Activated naive CD4-positive, alpha-beta T cell treated with anti-CD3 and anti-CD28 coated beads, Interleukin-2, amount 10 ng/mL, durations not matched to agents 7 days and 5 days (primary cell): ENCODE measurements around the gene AP3S2.

Experiments
- CTCF ChIA-PET: fragments of 350-600 bp; sonication (Branson Sonifier 250); formaldehyde crosslinking; loops from one replicate; lab custom pipeline; 2021; ENCODE audit warnings: antibody characterized with exemption; lab: Charles Lee
- DNase-seq: peaks from one replicate; pipeline ENCODE4 v3.0.0-alpha.2; 2020
- H3K27ac Mint-ChIP-seq: one replicate; pipeline ENCODE4 v1.8.0; 2021; ENCODE audit warnings: mild to moderate bottlenecking, moderate library complexity, mixed read lengths
- H3K27me3 Mint-ChIP-seq: one replicate; pipeline ENCODE4 v1.8.0; 2021; ENCODE audit warnings: mild to moderate bottlenecking, mixed read lengths
- H3K36me3 Mint-ChIP-seq: one replicate; pipeline ENCODE4 v1.8.0; 2021; ENCODE audit warnings: mixed read lengths
- H3K4me1 Mint-ChIP-seq: one replicate; pipeline ENCODE4 v1.8.0; 2021; ENCODE audit warnings: mixed read lengths
- H3K4me3 Mint-ChIP-seq: one replicate; pipeline ENCODE4 v1.8.0; 2021; ENCODE audit warnings: mild to moderate bottlenecking, moderate library complexity, mixed read lengths
- H3K9me3 Mint-ChIP-seq: one replicate; pipeline ENCODE4 v1.8.0; 2021; ENCODE audit warnings: mixed read lengths

AP3S2 gene

DNA sequence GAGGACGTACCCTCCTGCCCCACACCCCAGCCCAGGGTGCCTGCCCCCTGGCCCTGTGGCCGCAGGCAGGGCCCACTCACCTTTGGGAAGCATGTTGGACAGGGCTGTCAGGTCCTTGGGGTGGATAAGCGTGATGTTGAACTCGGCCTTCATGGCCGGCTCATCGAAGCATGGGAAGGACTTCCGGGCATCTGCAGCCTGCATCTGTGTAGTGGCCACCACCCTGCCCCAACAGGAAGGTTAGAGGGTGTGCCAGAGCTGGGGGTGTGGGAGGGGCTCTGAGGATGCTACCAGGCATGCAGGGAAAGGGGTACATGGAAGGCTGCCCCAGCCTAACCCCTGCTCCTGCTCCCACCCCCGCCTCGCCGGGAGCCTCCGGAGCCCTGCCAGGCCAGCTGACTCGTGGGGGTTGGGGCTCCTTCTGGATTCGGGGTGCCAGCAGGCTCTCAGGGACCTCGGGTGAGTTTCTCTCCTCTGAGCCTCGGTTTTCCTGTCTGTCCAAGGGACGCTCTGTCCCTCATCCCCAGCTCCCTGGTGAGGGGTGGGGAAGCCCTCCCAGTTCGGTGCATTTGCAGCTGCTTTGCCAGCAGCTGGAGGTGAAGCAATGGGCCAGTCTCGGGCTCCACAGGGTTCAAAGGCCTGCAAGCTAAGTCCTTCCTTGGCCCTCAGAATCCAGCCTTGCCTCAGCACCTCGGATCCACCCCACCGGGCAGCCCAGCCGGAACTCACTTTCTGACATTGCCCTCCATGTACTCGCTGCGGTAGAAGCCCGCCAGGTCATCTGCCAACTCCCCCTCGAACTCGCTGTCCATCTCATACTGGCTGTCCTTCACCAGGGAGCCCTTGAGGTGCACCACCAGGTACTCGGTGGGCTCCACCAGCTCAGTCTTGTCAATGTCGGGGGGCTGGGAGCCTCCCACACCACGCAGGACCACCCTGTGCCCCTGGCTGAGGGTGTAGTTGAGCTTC is 88.3 kb downstream of the AP3S2 start:
- H3K4me1 Mint-ChIP-seq = no peaks in the 10 kb centered on the region
- no peak overlapping the region for H3K4me3 Mint-ChIP-seq
- no peak overlapping the region for H3K27ac Mint-ChIP-seq
- H3K36me3 Mint-ChIP-seq = no peaks in the 10 kb centered on the region
- DNase-seq = peak; percentile 14
- no peaks in the 10 kb centered on the region for H3K9me3 Mint-ChIP-seq
- peaks cover 5% of the 10 kb centered on the region for H3K27me3 Mint-ChIP-seq
- CTCF ChIA-PET = no interaction called here

DNA sequence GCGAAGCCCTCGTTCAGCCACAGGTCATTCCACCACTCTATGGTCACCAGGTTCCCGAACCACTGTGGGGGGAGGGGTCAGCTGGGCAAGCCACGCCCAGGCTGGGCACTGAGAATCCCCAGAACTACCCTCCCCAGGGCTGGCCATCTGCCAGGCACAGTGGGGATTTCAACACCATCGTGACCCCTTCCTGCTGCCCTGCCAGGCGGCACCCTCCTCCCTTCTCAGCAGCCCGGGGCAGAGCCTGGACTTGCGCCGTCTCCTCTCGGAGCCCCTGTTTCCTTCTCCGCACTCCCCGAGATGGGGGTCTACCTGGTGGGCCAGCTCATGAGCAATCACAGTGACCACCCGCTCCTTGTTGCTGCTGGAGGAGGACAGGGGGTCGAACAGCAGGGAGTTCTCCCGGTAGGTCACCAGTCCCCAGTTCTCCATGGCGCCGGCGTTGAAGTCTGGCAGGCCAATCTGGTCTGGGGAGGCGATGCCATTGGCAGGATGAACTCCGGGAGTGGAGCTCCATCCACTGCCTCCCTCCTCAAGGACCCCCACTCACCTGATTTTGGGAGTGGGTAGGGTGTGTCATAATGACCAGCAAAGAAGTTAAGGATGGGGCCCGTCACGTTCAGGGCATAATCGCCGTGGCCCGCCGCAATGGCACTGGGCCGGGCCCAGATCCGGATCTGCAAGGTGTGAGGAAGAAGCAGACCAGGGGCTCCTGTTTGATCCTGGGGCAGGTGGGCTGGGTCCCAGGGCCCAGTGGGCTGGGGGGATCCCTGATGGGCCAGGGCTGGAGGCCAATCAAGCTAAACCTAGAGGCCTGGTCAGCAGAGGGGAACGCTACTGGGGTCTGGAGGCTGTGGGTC is 89.6 kb downstream of the AP3S2 start:
- Mint-ChIP-seq H3K27me3 (peaks cover 5% of the 10 kb centered on the region), H3K9me3 (no peaks in the 10 kb centered on the region), H3K36me3 (no peaks in the 10 kb centered on the region), H3K4me1 (no peaks in the 10 kb centered on the region), H3K4me3 (no peak overlapping the region), H3K27ac (no peak overlapping the region)
- CTCF ChIA-PET = no interaction called here
- DNase-seq = peak; percentile 13

DNA sequence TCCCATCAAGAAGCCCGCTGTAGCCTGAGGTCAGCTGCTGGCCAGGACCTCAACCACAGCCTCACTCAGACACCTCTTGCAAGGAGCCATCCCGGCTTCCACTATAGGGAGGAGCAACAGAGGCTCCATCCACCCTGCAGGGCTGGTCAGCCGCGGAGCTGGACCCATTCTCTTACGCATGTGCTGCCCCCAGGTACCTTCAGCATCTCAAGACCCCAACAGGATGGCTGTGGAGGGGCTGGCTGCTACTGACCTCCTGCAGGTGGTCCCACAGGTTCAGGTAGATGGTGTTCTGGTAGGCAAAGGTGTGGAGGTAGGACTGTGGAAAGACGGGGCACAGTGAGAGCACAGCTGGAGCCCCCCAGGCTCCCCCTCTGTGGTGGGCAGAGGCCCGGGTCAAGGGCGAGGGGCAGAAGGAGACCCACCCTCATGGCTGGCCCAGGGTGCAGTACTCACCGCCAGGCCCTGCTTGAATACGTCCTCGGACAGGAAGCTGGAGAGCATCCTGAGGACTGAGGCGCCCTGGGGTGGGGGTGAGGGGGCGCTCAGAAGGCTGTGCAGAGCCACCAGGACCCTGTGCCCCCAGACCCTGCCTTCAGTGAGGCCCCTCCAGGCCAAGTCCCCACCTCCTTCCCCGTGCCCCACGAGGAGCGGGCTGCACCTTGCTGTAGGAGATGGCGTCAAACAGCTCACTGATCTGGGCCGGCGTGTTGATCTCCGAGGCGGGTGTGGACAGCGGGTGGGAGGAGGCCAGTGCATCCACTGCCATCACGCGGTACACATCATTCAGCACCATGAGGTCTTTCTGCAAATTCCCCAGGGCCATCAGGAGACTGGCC is 90.6 kb downstream of the AP3S2 start:
- Mint-ChIP-seq H3K4me3 (no peak overlapping the region), H3K27ac (no peak overlapping the region), H3K27me3 (peaks cover 9% of the 10 kb centered on the region), H3K9me3 (no peaks in the 10 kb centered on the region), H3K4me1 (no peaks in the 10 kb centered on the region), H3K36me3 (no peaks in the 10 kb centered on the region)
- DNase-seq = peak; percentile 16
- CTCF ChIA-PET = no interaction called here

- Mint-ChIP-seq H3K27ac (no peak overlapping the region), H3K36me3 (no peaks in the 10 kb centered on the region), H3K27me3 (peaks cover 10% of the 10 kb centered on the region), H3K4me3 (no peak overlapping the region), H3K4me1 (no peaks in the 10 kb centered on the region), H3K9me3 (no peaks in the 10 kb centered on the region)
- CTCF ChIA-PET = no interaction called here
- peak; percentile 15 for DNase-seq
These were observed 91.4 kb downstream of the AP3S2 start for GRCh38 chr15:89802231-89802928.

GRCh38 chr15:89801471-89802195 is 92.2 kb downstream of the AP3S2 start:
- no peak overlapping the region for H3K4me3 Mint-ChIP-seq
- H3K27me3 Mint-ChIP-seq = peaks cover 16% of the 10 kb centered on the region
- no peaks in the 10 kb centered on the region for H3K9me3 Mint-ChIP-seq
- H3K36me3 Mint-ChIP-seq = no peaks in the 10 kb centered on the region
- H3K4me1 Mint-ChIP-seq = no peaks in the 10 kb centered on the region
- DNase-seq = peak; percentile 20
- no peak overlapping the region for H3K27ac Mint-ChIP-seq
- CTCF ChIA-PET = interaction anchor here (1.1 kb wide), 1 partner anchor 40 kb away, joined by 3 read pairs; no protein-coding TSS in a partner anchor

DNA sequence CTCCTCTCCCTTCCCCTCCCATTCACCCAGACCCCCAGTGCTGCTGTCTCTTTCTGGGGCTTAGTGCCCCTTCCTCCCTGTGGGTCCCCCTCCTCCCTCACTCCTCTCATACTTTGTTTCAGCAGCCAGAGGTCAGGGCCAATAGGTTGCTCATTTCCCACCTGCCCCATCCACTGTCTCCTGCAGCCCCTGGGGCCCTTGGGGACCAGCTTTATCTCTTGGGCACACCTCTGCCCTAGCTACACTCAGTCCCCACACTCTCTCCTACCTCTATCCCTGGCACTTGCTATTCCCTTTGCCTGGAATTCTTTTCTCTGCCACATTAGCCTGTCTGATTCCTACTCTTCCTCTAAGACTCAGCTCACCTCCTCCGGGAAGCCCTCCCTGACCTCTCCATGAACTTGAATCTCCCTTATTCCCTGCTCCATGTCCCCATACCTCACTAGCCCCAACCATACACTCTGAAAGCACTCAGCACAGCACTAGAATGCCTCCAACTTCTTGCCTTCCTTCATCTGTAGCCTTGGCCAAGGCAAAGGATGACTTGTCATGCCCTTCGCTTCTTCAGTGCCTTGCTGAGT is 93.8 kb downstream of the AP3S2 start:
- no peak overlapping the region for H3K4me3 Mint-ChIP-seq
- no peaks in the 10 kb centered on the region for H3K4me1 Mint-ChIP-seq
- no peak for DNase-seq
- no peaks in the 10 kb centered on the region for H3K9me3 Mint-ChIP-seq
- peaks cover 26% of the 10 kb centered on the region for H3K27me3 Mint-ChIP-seq
- CTCF ChIA-PET = no interaction called here
- no peaks in the 10 kb centered on the region for H3K36me3 Mint-ChIP-seq
- H3K27ac Mint-ChIP-seq = no peak overlapping the region

DNA sequence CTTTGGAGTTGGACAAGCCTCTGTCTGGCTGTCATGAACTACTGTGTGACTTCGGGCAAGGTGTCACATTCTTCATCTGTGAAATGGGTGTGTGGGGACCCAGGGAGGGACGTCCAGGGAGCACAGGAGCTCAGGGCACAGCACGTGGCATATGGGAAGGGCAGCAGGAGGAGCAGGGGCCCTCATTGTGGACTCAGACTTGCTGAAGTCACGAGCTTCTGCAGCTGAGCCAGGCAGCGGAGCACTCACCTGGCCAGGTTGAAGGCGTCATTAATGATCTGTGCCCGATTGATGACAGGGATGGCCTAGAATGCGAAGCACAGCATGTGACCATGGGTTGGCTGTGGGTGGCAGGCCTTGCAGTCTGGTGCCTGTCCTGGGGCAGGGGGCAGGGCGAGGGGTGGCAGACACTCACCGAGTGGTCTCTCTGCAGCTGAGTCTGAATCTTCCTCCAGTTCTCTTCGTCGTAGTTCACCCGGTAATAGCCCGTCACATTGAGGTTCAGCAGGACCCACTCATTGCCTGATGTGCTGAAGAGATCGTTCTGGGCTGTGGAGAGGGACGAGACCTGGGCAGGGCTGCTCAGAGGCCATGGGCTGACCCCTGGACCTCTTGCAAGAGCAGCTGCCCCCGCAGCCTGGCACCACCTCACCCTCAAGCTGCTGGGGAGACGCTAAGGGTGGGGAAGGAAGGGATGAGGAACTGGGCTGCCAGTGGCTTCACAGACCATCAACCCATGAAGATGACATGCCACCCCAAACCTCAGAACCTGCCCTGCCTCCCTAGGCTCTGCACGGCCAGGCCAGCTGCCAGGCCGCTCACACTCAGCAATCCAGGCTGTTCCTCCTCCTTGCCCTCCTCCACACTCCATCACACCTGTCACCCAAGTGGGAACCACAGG is 94.5 kb downstream of the AP3S2 start:
- H3K36me3 Mint-ChIP-seq = no peaks in the 10 kb centered on the region
- H3K27ac Mint-ChIP-seq = no peak overlapping the region
- no peaks in the 10 kb centered on the region for H3K4me1 Mint-ChIP-seq
- no peak for DNase-seq
- no peaks in the 10 kb centered on the region for H3K9me3 Mint-ChIP-seq
- H3K4me3 Mint-ChIP-seq = no peak overlapping the region
- CTCF ChIA-PET = no interaction called here
- H3K27me3 Mint-ChIP-seq = peaks cover 32% of the 10 kb centered on the region

DNA sequence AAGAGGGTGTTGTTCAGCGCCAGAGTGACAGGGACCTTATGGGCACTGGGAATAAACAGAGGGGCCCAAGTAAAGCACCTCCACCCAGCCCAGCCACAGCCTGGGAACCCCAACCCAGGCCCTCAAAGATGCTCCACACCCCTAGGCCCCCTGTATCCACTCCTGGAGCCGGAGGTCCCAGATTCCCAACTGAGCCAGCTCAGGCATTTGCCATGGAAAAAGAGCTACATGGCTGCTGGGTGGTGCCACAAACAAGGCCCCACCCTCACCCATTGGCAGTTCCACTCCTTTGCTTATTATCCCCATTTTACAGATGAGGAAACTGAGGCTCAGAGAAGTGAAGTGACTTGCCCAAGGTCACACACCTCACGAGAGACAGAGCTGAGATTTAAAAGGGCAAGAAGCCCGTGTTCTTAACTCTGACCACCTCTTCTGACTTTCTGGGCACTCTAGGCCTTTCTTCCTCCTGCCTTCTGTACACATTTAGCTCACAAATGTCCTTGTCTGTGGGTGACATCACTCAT is 96.1 kb downstream of the AP3S2 start:
- H3K27me3 Mint-ChIP-seq = peaks cover 32% of the 10 kb centered on the region
- H3K27ac Mint-ChIP-seq = no peak overlapping the region
- H3K4me3 Mint-ChIP-seq = no peak overlapping the region
- no peaks in the 10 kb centered on the region for H3K9me3 Mint-ChIP-seq
- no peaks in the 10 kb centered on the region for H3K36me3 Mint-ChIP-seq
- CTCF ChIA-PET = interaction anchor here (0.8 kb wide), 1 partner anchor 37 kb away, joined by 3 read pairs; no protein-coding TSS in a partner anchor
- no peaks in the 10 kb centered on the region for H3K4me1 Mint-ChIP-seq
- DNase-seq = no peak

GRCh38 chr15:89795996-89796395 is 97.8 kb downstream of the AP3S2 start:
- Mint-ChIP-seq H3K4me3 (no peak overlapping the region), H3K4me1 (no peaks in the 10 kb centered on the region), H3K27me3 (peaks cover 28% of the 10 kb centered on the region), H3K27ac (no peak overlapping the region), H3K9me3 (no peaks in the 10 kb centered on the region), H3K36me3 (no peaks in the 10 kb centered on the region)
- CTCF ChIA-PET = no interaction called here
- no peak for DNase-seq

DNA sequence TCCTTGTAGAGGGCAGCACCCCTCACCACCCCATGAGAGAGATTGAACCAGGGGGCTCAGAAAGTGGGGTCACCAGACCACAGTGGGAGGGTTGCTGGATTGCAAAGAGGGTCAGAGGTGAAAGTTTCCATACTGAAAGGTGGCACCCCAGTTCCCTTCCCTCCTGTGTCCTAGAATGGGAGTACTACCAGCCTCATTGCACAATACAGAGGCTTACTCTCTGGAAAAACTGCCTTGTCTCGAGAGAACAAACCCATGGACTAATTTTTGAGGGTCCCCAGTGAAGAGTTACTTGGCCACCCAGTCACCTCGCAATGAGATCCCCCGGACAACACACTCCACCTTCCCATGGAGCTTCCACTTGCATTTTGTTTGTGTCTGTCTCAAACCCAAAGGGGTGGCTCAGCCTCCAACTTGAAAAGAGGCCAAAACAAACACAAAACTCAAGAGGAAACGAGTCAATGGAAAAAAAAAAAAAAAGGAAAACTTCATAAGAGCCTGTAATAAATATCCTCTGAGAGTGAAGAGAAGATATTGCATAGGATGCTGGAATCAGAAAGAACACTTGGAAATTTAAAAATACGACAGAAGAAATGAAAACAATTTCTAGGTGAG is 99.1 kb downstream of the AP3S2 start:
- H3K27ac Mint-ChIP-seq = no peak overlapping the region
- no peak overlapping the region for H3K4me3 Mint-ChIP-seq
- H3K4me1 Mint-ChIP-seq = no peaks in the 10 kb centered on the region
- CTCF ChIA-PET = no interaction called here
- no peak for DNase-seq
- H3K9me3 Mint-ChIP-seq = no peaks in the 10 kb centered on the region
- H3K36me3 Mint-ChIP-seq = no peaks in the 10 kb centered on the region
- H3K27me3 Mint-ChIP-seq = peaks cover 28% of the 10 kb centered on the region

DNA sequence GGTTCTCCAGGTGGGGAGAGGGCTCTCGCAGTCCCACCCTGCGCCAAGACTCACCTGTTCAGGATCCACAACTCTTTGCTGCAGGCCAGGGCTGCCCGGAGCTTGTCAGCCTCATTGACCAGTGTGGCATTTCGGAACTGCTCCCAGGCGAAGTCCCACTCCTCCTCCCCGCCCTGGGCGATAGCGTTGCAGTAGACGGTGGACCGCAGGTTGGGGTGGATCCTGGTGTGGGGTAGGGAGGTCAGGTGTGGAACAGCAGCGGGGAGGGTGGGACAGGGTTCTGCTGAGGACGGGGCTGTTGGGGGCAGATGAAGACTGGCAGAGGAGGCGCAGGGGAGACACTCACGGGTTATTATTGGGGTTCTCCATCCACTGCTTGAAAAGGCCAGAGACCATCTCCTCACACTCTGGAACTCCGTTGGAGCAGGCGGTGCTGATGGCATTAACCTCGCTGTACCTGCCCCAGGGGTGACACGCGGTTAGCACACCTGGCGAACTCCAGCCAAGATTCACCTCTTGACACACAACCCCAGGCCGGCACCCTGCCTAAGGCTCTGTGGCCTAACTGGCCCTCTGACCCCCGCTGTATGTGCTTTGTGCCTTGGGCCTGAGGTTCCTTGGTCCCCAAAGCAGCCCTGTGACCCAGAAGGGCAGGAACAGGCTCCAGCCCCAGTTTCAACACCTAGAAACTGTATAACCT is 101.5 kb downstream of the AP3S2 start:
- Mint-ChIP-seq H3K4me1 (no peaks in the 10 kb centered on the region), H3K4me3 (no peak overlapping the region)

More for the DNA sequence above, 101.5 kb downstream of the AP3S2 start:
- no peaks in the 10 kb centered on the region for H3K36me3 Mint-ChIP-seq
- CTCF ChIA-PET = interaction anchor here (1.2 kb wide), 1 partner anchor 55 kb away, joined by 3 read pairs; no protein-coding TSS in a partner anchor
- peaks cover 7% of the 10 kb centered on the region for H3K9me3 Mint-ChIP-seq
- peaks cover 21% of the 10 kb centered on the region for H3K27me3 Mint-ChIP-seq
- peak; percentile 9 for DNase-seq
- H3K27ac Mint-ChIP-seq = no peak overlapping the region
